ENCODE results near the gene ZCCHC14. TPM values are rescaled to one million over a fixed set of nuclear protein-coding genes. Genes with fewer than 3 reads are reported as not detected.

The ZCCHC14 gene
- 41.8 TPM for polyA plus RNA-seq (ENCODE audit: insufficient read length)
- long read RNA-seq, donor 1, partial matches to known transcripts = 13 of 13 reads
- long read RNA-seq, donor 1, other reads (novel, unspliced or antisense) = 0 of 13 reads
- long read RNA-seq, donor 2, full-length matches to known transcripts = 1 of 8 reads
- long read RNA-seq, donor 2, partial matches to known transcripts = 7 of 8 reads
- long read RNA-seq, donor 2, other reads (novel, unspliced or antisense) = 0 of 8 reads
- long read RNA-seq, donor 3, partial matches to known transcripts = 15 of 15 reads
- long read RNA-seq, donor 3, other reads (novel, unspliced or antisense) = 0 of 15 reads
- long read RNA-seq, donor 4 = 0 reads
- long read RNA-seq, donor 5 = 0 reads
- long read RNA-seq, donor 6 = 0 reads
- long read RNA-seq, donor 7, partial matches to known transcripts = 7 of 7 reads
- long read RNA-seq, donor 7, other reads (novel, unspliced or antisense) = 0 of 7 reads
- long read RNA-seq, donor 8 = 0 reads

DNA sequence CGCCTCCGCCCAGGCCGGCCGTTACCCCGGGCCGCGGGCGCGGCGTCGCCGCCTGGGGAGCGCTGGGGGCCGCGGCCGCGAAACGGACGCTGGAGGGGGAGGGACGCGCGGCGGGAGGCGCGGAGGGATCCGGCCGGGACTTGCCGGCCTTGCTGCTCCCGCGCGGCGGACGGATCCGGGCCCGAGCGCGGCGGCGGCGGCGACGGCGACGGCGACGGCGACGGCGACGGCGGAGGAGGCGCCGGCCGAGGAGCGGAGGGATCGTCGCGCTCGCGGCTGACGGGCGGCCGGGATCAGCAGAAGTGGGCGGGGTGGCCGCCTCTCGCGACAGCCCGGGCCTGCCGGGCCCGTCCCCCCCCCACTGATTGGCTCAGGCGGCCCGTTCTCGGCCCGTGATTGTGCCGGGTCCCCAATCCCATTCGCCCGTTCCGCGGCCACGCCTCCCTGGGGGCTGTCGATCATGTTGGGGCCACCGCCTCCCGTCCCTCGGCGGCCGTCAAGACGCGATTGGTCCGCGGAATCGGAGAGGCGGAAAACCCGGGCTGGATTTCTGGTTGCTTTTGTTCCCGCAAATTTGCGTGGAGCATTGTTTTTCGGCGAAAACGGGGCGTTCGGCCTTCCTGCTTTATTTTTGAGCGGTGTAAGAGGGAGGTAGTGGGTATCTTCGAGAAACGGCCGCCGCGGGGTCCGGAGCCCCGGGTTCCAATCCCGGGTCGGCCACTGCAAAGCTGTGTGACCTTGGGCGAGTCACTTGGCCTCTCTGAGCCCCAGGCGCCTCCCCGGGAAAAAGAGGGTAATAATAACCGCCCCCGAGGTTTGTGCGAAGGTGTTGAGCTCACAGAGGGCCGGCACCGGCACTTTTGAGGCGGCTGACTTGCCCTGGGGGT is at the start of gene ZCCHC14:
TSS of gene ZCCHC14 (minus strand) at position 304 of the 887 bp plus-strand sequence. CDS start 786 bp downstream, outside the sequence.
- DNase-seq = peak; percentile 99

DNA sequence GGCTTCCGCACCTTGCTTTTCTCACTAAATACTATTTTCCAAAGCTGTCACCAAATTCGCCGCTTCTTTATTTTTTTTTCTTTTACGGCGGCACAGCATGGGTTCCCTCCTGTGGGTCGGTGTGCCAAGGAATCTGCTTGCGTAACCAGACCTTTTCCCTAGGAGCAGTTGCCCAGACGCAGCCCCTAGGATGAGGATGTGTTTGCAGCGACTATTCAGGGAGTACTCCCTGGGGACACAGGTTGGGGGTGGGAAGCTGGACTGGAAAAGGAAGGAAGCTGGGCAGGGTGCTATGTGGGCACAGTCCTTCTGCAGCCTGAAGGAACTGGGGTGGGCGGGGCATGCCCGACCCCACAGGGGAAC is 49.0 kb upstream of the ZCCHC14 start:
- no peak for DNase-seq

- no peak for DNase-seq
Observed at GRCh38 chr16:87541147-87541871, 48.5 kb upstream of the ZCCHC14 start.

GRCh38 chr16:87540897-87541146 is 48.0 kb upstream of the ZCCHC14 start:
- no peak for DNase-seq

- DNase-seq = no peak
Observed at GRCh38 chr16:87540072-87540896, 47.5 kb upstream of the ZCCHC14 start.

DNA sequence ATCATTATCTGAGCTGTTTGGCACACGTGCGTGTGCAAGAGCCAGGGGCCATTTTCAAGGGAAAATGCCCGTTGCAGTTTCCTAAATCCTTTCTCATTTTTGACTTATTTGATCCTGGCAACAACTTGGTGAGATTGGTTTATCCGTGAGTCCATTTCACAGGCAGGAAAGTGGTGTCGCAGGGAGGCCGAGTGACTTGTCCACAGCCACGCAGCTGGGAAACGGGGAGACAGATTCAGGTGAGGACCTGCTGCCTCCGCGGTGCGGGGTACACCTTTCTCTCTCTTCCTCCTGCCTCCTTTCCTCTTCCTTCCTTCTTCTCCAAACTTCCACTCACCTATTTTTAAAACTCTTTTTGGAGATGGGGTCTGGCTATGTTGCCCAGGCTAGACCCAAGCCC is 46.3 kb upstream of the ZCCHC14 start:
- DNase-seq = no peak

GRCh38 chr16:87538594-87538993 is 45.8 kb upstream of the ZCCHC14 start:
- no peak for DNase-seq

GRCh38 chr16:87538160-87538559 is 45.3 kb upstream of the ZCCHC14 start:
- no peak for DNase-seq

DNA sequence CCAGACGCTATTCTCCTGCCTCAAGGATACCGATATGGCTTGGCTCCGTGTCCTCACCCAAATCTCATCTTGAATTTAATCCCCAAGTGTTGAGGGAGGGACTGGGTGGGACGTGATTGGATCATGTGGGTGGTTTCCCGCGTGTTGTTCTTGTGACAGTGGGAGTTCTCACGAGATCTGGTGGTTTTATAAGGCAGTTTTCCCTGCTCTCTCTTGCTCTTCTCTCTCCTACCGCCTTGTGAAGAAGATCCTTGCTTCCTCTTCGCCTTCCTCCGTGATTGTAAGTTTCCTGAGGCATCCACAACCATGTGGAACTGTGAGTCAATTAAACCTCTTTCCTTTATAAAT is 43.9 kb upstream of the ZCCHC14 start:
- no peak for DNase-seq

DNA sequence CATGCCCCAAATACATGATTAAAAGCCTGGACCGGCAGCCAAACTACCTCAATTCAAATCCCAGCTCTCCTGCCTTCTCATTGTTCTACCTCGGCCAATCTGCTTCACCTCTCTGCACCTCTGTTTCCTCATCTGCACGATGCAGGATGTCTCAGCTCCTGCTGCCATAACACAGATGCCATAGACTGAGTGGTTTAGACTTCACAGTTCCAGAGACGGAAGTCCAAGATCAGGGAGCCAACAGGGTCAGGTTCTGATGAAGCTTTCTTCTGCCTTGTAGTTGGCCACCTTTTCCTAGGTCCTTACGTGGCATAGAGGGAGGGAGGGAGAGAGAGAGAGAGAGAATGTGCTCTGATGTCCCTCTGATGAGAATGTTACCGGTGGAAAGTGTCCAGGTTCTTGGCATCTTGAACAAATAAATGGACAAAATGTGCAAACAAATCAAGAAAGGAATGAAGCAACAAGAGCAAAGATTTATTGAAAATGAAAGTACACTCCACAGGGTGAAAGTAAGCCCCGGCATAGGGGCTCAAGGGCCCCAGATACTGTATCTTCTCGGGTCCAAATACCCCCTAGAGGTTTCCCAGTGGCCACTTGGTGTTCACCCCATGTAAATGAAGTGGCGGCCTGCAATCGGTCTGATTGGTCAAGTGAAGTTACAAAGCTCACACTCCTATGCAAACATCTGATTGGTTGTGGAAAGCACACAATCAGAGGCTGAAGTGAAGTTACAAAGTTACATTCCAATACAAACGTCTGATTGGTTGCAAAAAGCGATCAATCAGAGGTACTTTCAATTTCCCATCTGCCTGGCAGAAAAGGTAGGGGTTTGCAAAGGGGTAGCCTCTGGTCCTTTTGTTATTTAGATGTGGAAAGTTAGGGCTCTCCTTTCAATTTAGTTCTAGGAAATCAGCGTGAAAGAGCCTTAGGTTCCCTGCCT is 43.3 kb upstream of the ZCCHC14 start:
- no peak for DNase-seq

DNA sequence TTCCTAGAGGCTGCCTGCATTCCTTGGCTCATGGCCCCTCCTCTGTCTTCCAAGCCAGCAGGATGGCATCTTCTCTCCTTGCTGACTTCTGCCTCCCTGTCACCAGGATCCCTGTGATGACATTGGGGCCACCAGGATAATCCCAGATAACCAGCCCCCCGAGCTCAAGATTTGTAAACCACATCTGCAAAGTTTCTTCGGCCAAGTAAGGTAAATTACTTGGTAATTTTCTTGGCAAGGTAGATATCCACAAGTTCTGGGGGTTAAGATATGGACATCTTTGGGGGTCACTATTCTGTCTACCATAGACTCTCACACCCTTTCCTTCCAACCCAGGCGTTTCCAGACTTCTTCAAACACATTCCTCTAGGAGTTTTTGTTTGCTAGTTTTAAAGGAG is 42.6 kb upstream of the ZCCHC14 start:
- no peak for DNase-seq

GRCh38 chr16:87534751-87535150 is 41.9 kb upstream of the ZCCHC14 start:
- no peak for DNase-seq

- DNase-seq = no peak
Observed at GRCh38 chr16:87534030-87534653, 41.3 kb upstream of the ZCCHC14 start.

DNA sequence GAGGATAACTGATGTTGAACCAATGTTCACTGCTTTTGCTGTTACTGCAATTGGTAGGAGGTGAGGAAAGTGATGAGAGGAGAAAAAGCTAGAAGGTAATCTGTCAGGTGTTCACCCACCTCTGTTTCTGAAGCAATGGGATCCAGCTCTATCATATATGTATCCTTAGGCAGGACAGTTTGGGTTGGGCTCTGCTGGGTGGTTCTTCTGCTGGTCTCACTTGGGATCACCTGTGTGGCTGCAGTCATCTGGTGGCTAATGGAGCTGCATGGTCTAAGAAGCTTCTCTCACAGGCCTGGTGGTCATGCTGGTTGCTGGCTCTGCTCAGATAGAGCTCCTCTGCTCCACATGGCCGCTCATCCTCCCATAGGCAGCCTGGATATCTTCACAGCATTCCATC is 40.2 kb upstream of the ZCCHC14 start:
- no peak for DNase-seq

DNA sequence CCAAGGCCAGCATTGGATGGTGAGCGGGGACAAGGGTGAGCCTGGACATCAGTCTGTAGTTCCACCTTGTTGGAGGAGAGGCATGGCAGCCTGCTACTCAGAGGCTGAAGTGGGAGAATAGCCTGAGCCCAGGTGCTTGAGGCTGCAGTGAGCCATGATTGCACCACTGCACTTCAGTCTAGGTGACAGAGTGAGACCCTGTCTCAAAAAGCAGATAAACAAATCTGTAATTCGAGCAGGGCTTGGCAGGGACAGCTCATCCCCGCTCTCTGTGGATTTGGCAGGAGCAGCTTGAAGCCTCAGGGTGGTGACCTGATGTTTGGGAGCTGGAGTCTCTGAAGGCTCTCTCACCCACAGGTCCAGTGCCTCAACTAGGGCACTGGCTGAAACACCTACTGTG is 38.6 kb upstream of the ZCCHC14 start:
- DNase-seq = no peak

DNA sequence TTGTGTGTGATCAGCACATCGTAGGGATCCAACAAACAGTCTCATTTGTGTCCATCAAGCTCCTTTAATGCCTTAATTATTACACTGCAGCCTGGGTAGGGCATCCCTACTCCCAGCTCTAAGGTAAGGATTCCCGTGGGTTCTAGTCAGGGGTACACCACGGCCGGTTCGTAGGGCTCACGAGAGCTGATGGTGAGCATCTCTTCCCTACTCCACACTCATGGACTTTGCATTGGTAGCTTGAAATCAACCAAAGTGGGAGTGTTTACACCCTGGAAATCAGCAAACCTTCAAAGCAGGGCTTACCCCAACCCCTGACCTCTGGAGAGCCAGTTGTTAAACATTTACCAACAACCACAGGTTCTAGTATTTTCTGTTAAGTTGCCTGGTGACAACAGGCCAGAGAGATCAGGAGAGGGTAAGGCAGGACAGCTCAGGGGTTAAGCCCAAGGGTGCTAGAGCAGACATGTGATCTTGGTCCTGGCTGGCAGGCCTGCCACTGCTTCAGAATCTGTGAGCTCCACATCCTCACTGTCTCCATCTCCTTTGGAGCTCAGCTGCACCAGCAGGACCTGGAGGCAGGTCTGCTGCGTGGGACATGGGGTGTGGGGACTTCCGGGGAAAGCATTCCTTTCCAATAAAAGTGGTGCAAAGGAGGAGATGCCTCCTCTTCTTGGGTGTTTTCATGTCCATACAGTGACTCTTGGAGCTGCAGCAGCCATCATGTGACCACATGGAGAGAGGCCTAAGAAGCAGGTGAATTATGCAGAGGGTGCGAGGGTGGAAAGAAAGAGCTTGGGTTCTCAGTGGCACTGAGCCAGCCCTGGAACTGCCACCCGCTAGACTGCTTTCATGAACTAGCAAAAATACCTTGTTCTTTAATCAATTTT is 36.1 kb upstream of the ZCCHC14 start:
- DNase-seq = no peak

- no peak for DNase-seq
Observed at GRCh38 chr16:87527055-87527724, 34.4 kb upstream of the ZCCHC14 start.

DNA sequence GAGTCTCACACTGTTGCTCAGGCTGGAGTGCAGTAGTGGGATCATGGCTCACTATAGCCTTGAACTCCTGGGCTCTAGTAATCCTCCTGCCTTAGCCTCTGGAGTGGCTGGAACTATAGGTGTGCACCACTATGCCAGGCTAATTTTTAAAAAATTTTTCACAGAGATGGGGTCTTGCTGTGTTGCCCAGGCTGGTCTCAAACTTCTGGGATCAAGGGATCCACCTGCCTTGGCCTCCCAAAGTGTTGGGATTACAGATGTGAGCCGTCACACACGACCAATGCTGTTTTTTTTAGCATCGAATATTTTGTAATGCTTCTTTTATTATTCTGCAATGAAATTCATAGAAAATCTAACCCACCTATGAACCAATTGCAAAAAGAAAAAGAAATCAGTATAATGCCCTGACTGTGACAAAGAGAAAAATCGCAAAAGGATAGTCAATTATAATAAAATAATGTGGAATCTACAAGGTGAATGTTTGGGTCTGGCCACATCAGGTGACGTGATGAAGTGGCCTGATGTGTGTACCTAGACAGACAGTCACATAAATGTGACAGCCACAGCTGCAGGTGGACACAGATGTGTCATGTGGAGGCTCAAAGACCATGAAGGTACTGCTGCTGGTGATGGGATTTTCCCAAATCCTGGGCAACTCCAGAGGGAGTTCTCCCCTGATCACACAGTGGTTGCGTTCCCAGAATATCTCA is 33.6 kb upstream of the ZCCHC14 start:
- DNase-seq = no peak

Data from left kidney (tissue), 8 donors.